Measurements from ENCODE around the gene SNAP29.
A peak's percentile ranks its signal among the peaks of the same experiment; 100 is the strongest.
"Not testable (repeated sequence)": the region's sequence is repeated elsewhere in the genome, so short reads cannot be mapped to it uniquely, and the experiment has no call there.

The SNAP29 gene

DNA sequence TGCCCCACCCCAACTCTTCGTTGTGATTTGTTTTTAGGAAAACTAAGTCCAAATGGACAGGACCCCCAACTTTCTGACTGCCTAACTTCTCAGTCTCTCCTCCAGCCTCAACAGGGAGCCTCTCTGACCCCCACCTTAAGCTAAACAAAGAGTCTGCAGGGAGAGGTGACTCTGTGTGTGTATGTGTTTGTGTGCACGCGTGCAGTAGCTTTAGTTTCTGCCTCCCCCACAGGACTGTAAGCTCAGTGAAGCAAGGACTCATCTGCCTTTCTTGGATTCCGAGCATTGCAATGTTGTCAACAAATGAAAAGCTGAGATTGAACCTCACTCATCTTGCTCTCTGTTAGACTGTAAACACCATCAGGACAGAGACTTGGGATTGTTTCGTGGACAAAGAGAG lies 7.9 kb downstream of the SNAP29 start:
- no peak for DNase-seq (ENCODE audit: low spot score)

GRCh38 chr22:20867179-20868024 lies 8.6 kb downstream of the SNAP29 start:
- no peak for DNase-seq (ENCODE audit: low spot score)

- no peak for DNase-seq (ENCODE audit: low spot score)
Observed at GRCh38 chr22:20868025-20868962, 9.5 kb downstream of the SNAP29 start.

DNA sequence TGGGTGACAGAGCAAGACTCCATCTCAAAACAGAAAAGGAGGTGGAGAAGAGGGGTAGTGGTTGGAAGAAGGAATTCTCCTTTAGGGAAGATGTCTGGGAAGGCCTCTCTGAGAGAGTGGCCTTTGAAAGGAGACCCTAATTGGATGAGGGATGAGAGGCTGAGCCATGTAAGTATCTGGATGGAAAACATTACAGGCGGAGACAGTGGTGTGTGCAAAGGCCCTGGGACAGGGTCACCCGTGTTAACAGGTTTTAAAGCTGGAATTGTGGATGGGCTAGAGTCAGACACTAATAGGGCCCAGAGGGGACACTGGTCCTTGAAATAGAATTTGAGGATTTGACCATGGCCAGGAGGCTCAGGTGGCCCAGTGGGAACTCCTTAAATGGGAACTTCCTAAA lies 10.4 kb downstream of the SNAP29 start:
- DNase-seq (ENCODE audit: low spot score): no peak

DNA sequence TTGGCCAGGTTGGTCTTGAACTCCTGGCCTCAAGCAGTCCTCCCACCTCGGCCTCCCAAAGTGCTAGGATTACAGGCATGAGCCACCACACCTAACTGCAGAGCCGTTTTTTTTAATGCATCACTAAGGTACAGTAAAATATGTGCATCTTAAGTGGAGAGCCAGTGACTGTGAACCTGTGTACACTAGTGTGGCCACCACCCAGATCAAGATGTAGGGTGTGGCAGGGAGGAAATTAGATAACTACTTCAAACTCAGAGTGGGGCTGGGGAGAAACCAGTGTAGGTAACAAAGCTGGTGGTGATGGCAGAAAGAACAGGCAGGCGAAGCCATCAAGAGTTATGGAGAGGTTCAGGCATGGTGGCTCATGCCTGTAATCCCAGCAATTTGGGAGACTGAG lies 14.4 kb downstream of the SNAP29 start:
- DNase-seq (ENCODE audit: low spot score): no peak

DNA sequence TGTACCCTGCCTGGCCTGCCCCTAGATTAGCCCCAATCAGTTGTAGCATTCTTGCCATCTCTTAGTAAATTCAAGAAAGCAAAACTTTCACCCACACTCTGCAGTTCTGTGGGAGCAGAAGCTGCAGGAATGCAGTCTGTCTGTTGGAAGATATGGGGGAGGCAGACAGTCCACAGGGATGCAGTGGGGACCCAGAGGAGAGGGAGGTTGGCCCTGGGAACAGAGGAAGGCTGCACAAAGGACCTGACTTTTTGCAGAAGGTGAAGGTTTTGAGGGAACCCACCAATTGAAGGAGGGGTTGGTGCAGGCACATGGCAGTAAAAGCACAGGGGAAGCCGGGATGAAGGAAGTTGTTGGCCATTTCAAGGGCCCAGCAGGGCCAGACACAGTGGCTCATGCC lies 16.5 kb downstream of the SNAP29 start:
- DNase-seq (ENCODE audit: low spot score): no peak

GRCh38 chr22:20877715-20878114 lies 18.9 kb downstream of the SNAP29 start:
- no peak for DNase-seq (ENCODE audit: low spot score)

DNA sequence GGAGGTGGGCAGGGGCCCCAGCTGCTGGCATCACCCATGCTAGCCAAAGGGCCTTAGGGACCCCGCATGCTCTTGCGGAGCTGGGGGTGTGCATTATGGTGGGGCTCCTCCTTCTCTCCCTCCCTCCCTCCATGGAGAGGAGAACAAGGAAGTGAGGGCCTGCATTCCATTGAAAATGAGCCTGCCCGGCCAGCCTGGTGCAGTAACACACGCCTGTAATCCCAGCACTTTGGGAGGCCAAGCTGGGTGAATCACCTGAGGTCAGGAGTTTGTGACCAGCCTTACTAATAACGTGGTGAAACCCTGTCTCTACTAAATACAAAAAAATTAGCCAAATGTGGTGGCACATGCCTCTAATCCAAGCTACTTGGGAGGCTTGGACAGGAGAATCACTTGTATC lies 22.4 kb downstream of the SNAP29 start:
- DNase-seq (ENCODE audit: low spot score): no peak

DNA sequence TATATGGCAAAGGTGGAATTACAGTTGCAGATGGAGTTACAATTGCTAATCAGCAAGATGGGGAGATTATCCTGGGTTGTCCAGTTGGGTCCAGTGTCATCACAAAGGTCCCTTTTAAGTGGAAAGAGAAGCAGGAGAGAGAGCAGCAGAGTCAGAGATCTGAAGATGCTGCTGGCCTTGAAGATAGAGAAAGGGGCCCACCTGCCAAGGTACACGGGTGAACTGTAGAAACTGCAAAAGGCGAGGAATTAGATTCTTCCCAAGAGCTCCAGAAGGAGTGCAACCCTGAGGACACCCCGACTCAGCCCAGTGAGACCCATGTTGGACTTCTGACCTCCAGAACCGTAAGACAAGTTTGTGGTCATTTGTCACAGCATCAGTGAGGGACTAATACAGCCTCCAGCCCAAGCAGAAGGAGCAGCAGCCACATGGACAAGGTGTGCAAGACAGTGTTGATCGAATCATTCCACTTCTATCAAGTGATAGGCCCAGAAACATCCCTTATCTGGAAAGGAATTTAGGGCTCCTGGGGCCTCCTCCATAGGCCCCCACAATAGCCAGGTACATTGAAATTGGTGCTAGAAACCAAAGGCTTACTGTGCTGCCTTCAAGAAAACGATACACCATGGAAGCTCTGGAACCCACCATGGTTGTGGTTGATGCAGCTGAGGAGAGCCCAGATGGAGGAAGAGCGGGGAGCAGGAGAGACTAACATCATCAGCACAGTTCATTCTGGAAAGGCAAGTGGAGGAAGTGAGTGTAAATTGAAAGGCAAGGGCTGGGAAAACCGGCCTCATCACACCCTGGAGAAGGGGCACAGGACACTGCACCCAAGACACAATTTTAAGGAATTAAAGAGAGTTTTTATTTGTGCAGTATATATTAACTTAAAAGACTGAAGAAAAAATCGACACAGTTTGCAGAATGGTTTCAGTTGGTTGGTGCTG lies 23.3 kb downstream of the SNAP29 start:
- DNase-seq (ENCODE audit: low spot score): no peak

DNA sequence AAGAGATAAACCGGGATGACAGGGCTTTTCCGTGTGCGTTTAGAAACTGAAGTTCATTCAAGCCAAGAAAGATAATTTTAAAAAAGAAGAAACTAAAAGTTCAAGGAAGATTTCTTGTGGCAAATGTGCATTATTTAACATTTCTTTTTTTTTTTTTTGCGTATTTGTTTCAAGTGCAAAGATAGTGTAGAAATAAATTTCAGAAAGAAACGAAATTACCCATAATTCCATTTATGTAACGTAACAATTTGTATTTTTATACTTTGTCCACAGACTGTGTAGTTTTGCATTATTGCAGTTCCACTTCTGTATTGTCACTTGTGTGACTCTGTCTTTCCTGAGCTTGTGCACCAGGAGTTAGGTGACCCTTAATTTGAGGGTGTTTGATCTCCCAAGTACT lies 24.0 kb downstream of the SNAP29 start:
- no peak for DNase-seq (ENCODE audit: low spot score)

GRCh38 chr22:20884454-20884853 lies 25.6 kb downstream of the SNAP29 start:
- no peak for DNase-seq (ENCODE audit: low spot score)

DNA sequence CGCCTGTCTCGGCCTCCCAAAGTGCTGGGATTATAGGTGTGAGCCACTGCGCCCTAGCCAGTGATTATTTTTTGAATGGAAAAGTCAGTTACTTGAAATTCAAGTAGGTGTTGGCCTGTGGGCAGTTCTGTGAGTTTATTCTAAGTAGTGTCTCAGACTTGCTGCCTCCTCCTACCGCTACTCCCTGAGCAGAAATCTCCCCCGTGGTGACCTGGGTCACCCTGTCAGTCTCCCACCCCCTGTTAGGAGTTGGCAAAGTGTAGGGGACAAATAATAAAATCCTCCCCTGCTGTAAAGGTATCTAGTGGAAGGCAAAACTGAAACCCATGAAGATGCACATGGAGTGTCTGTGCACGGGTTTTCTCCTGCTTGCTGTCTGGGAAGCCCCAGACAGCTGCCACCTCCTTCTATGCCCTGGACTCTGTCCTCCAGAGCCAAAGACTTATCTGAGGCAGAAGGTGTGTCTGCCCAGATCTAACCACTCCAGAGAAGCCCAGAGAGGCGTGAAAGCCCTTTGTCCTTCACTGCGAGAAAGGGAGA lies 26.3 kb downstream of the SNAP29 start:
- no peak for DNase-seq (ENCODE audit: low spot score)

GRCh38 chr22:20885557-20886323 lies 26.9 kb downstream of the SNAP29 start:
- DNase-seq (ENCODE audit: low spot score): peak; percentile 75

- no peak for DNase-seq (ENCODE audit: low spot score)
Observed at GRCh38 chr22:20887375-20887774, 28.6 kb downstream of the SNAP29 start.

DNA sequence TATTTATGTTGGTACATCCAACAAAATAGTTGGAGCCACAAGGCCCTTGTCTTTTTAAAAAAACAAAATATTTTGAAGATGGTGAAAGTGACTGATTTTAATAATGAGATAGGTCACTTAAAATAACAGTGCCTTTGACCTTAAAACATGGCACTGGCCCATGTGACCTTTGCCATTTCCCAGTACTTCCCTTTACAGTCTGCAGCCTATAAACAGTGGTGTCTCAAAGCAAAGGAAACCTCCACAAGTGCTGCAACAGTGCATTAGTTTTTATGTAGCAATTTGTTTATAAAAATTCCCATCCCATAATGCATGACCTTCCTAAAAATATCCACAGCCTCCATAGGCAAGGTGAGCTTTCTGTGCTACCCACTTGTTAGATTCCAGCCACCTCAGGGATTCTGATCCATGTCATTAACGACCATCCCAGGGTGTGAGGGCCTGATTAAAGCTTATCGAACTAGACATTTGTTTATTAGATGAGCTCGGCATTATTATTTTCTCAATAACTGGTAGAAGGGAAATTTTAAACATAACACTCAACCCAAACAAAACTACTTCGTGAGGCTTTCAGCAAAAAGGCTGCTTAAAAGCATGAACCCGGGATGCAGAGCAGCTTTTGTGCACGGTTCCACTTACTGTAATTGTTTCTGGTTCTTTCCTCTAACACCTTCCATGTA lies 30.4 kb downstream of the SNAP29 start:
- DNase-seq (ENCODE audit: low spot score): no peak

DNA sequence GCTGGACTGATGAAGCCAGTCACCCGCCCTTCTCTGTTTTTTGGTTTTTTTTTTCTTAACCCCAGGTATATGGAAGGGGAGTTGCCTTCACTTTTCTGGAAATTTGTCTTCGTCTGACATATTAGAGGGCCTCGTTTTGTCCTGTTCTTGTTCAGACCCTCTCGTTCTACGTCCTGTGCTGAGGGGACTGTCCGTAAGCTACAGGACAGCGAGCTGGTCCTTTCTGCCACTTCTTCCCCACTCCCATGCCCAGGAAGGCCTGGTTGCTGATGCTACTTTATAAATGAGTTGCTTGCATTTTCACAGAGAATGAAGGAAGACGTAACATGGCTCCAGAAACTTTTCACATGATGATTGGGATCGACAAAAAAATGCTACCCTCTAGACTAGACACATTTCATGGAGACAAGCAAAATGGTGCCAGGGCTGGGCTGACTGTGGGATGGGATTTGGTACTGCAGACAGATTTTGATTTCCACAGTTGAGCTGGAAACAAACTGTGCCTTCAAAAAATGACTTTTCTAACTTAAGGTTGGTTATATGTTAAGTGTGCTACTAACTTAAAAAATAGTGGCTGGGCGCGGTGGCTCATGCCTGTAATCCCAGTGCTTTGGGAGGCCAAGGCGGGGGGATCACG lies 31.2 kb downstream of the SNAP29 start:
- no peak for DNase-seq (ENCODE audit: low spot score)

- DNase-seq (ENCODE audit: low spot score): no peak
Observed at GRCh38 chr22:20890975-20891374, 32.2 kb downstream of the SNAP29 start.

- DNase-seq (ENCODE audit: low spot score): not testable (repeated sequence)
Observed at GRCh38 chr22:20897737-20898136, 38.9 kb downstream of the SNAP29 start.

- DNase-seq (ENCODE audit: low spot score): no peak
Observed at GRCh38 chr22:20899827-20900423, 41.1 kb downstream of the SNAP29 start.

Data from left forelimb (tissue), 1 donor.